GM21367 (cell line): ENCODE results near the gene TMPRSS11F.
A peak's percentile ranks its signal among the peaks of the same experiment; 100 is the strongest.
"Not testable (repeated sequence)": the region's sequence is repeated elsewhere in the genome, so short reads cannot be mapped to it uniquely, and the experiment has no call there.

ENCODE experiments used
- ATAC-seq: cut with Tn5 transposase; IDR thresholded peaks from one replicate; pipeline ENCODE4 v1.9.1; 2021; ENCODE audit not compliant: unreplicated experiment

The TMPRSS11F gene

DNA sequence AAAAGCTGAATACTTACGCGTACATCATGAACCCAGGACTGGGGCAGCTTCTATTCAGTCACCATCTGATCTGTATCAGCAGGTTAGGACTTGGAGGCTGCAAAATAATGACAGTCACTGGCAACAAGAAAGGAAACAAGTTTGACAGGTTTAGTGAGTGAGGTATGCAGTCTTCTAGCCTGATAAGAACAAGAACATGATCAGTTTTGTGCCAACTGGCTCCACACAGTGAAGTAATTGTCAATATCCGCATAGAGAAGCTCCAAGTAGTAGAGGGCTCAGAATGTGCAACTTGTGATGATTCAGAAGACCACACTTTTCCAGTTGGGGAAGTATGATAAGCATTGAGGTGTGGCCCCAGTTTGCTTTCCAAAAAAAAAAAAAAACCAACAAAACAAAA is at the start of gene TMPRSS11F:
Gene TMPRSS11F, minus strand, starts transcription at position 77 of the 400 bp plus-strand sequence. Its CDS starts 49 bp downstream, at position 28.
- ATAC-seq: no peak

DNA sequence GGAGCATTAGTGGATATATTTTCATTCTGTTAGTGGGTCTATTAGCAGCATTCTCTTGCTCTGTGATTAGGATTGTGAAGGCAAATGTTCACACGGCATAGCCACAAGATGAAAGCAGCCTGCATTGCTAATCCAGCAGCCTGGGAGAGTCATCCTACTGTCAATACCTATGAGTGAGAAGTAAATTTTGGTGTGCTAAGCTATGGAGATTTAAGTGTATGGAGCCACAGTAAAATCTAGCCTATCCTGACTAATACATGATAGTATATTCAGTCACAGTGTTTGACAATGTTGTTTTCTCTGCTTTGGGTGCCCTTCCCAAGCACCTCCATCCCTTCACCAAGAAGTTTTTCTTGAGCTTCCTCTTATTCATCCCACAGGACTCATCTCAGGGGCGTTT is 47.2 kb upstream of the TMPRSS11F start:
- ATAC-seq: no peak

DNA sequence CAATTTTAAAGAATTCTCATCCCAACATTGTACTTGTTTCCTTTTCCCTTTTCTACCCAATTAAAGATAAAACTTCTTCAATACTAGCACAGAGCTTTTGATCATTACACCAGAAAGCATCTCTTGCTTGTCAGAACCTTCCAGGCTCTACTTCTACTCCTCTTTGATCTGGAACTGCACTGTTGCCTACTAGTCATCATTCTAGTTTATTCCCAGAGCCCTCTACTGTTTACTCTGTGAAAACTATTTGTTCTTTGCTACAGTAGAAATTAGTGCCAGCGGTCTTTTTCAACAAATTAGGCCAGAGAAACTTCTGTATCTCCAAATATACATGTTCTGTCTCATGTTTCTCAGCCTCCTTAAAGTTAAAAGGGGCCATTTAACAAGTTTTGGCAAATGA is 46.8 kb upstream of the TMPRSS11F start:
- ATAC-seq: no peak

DNA sequence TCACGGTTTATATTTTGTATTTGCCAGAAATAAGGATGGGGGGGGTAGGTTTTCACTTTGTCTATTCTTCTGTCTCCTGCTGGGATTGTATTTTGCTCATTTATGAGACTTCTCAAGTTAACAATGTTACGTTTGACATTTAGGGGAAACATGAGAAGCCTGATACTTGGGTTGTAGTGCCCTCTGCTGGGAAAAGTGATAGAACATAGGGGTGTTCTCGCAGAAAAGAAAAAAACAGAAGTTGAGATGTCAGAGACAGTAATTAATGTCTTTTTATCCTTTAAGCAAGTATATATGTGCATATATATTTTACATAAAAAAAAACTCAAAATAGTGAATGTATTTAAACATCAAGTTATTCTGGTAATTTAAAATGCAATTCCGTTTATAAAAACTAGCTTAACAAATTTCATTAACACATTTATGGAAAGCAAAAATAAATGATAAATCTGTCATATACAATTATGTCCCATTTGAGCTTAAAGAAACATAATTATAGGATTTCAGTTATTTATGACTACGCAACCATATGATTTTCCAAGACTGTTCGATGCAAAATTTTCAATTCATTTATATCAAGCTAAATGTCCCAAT is 46.0 kb upstream of the TMPRSS11F start:
- ATAC-seq: peak; percentile 90

DNA sequence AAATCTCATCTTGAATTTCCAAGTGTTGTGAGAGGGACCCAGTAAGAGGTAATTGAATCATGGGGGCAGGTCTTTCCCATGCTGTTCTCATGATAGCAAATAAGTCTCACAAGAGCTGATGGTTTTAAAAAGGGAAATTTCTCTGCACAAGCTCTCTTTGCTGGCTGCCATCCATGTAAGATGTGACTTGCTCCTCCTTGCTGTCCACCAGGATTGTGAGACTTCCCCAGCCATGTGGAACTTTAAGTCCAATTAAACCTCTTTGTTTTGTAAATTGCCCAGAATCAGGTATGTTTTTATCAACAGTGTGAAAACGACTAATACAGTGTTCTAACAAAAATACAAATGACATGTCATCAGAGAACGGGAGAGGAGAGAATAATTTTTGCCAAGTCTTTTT is 44.7 kb upstream of the TMPRSS11F start:
- not testable (repeated sequence) for ATAC-seq

DNA sequence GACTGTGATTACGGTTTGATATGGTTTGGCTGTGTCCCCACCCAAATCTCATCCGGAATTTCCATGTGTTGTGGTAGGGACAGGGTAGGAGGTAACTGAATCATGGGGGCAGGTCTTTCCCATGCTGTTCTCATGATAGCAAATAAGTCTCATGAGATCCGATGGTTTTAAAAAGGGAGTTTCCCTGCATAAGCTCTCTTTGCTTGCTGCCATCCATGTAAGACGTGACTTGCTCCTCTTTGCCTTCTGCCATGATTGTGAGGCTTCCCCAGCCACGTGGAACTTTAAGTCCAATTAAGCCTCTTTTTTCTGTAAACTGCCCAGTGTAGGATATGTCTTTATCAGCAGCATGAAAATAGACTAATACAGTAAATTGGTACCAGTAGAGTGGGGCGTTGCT is 42.5 kb upstream of the TMPRSS11F start:
- not testable (repeated sequence) for ATAC-seq

DNA sequence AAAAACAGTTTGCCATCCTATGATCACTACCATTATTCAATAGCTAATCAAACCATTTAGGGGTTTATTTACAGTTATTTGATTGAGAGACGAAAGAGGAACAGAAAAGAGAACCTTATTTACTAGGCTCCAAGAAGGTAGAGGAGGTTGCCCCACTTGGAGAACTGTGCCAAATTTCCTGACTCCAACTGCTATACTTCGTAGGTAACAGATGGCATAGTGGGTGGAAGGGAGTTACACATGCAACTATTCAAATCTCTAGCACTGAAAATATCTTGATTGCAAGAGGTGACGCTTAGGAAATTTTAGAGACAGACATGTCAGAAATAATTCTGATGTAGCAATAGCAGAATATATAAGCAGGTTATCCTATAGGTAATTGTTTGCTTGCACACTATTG is 38.0 kb upstream of the TMPRSS11F start:
- no peak for ATAC-seq

DNA sequence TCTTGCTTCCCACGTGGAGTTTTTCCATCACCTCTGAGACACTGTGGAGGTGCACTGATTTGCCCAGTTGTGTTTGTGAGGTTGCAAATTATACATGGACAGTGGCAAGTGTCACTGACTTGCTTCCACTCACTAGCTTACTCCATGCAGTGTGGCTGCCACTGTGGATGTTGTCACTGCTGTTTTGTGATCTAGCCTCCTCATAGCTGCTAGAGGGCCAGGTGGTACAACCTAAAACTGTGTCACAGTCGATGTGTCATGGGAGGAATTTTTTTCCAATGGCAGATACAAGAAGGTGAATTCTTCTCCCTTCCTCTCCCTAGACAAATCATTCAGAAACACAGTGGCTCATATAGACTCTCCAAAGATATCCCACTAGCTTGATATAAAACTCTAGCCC is 37.5 kb upstream of the TMPRSS11F start:
- no peak for ATAC-seq

DNA sequence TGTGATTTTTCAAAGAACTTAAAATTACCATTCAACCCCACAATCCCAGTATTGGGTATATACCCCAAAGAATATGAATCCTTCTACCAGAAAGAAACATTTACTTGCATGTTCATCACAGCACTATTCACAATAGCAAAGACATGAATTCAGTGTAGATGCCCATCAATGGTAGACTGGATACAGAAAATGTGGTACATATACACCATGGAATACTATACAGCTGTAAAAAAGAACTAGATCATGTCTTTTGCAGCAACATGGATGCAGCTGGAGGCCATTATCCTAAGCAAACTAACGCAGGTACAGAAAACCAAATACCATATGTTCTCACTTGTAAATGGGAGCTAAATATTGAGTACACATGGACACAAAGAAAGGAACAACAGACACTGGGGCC is 34.1 kb upstream of the TMPRSS11F start:
- no peak for ATAC-seq

DNA sequence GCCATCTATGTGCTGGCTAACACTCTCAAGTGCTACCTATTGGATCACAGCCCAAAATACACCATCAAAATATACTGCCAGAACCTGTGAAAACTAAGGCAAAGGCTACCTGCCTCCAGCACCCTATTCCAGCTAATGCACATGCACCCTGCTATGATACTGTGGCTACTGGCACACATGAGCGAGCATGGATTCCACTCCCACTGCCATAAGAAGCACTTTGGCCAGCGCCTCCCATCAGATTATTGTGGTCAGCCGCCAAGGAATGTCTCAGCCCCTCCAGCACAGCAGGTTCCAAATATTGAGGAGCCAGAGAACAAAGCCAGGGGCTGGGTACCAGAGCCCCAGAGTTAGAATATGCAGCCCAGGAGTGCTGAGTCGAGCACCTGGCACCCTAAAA is 32.5 kb upstream of the TMPRSS11F start:
- no peak for ATAC-seq

DNA sequence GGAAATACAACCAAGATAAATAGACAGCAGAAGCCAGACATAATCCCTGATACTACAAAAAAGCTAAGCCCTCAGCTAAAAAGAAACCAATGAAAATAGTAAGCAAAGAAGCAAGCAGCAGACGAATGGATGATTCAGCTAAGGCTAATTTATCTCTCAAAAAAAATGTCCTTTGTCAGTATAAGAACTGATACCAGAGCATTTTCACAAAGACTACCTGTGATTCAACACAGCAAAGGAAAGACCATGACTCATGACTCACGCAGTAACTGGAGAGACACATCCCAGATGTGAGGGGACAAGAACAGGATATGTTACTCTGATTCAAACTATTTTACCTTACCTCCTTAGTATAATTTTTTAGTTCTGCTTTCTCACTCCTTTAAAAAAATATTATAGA is 22.7 kb upstream of the TMPRSS11F start:
- no peak for ATAC-seq

DNA sequence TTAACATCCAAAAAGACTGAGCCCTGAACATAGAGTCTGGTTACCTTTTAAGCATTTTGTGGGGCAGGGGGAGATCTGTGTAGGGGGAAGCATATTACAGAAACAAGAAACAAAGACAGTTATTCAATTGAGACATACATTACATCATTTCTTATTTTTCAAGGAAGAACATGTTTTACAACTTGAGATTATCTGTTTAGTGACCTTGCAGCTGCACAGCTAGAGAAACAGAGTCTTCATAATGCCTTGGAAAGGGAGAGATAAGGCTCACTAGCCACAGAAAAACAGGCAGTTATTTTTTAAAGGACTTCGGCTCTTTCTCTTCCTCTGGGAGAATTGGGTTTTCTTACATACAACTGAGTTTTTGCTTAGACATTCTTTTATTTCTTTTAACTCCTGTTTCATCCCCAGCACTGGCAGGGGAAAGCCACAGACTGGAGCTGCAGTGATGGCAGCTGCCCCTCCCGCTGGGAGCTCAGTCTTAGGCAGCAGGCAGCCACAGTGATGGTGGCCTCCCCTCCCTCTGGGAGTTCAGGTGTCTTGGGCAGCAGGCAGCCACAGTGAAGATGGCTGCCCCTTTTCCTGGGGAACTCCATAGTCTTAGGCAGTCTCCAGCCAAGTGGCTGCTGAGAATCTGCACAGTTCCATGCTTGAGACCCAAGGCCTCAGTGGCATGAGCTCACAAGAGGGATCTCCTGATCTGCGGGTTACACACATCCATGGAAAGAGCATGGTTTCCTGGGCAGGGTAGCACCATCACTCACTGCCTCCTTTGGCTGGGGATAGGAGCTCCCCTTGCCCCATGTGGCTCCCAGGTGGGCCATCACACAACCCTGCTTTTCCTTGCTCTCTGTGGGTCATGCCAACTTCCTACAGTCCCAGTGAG is 19.4 kb upstream of the TMPRSS11F start:
- no peak for ATAC-seq

DNA sequence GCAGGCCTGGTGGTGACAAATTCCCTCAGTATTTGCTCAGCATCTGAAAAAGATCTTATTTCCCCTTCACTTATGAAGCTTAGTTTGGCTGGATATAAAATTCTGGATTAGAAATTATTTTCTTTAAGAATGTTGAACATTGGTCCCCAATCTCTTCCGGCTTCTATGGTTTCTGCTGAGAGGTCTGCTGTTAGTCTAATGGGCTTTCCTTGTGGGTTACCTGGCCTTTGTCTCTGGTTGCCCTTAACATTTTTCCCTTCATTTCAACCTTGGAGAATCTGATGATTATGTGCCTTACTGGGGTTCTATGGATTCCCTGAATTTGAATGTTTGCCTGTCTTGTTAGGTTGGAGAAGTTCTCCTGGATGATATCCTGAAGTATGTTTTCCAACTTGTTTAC is 17.4 kb upstream of the TMPRSS11F start:
- no peak for ATAC-seq

DNA sequence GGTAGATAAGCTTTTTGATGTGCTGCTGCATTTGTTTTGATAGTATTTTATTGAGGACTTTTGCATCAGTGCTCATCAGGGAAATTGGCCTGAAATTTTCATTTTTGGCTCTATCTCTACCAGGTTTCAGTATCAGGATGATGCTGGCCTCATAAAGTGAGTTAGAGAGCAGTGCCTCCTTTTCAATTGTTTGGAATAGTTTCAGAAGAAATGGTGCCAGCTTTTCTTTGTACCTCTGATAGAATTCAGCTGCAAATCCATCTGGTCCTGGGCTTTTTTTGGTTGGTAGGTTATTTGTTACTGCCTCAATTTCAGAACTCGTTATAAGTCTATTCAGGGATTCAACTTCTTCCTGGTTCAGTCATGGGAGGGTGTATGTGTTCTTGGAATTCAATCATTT is 15.6 kb upstream of the TMPRSS11F start:
- ATAC-seq: no peak

DNA sequence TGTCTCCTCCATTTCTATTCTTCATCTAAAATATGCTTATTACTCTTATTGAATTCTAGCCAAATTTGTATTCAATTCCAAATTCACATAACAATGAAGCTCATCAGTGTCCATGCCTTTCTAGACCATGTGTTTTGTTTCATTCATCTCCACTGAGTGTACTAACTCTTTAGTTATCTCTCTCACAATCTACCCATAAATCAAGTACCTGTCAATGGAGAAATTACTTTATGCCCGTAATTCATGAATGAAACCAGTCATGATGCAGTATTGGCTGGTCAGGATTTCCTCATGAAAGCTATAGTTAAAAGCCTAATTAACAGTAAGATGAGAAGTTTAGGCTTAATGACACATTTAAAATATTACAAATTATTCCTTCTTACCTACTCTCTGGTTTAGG is 12.2 kb upstream of the TMPRSS11F start:
- ATAC-seq: no peak

DNA sequence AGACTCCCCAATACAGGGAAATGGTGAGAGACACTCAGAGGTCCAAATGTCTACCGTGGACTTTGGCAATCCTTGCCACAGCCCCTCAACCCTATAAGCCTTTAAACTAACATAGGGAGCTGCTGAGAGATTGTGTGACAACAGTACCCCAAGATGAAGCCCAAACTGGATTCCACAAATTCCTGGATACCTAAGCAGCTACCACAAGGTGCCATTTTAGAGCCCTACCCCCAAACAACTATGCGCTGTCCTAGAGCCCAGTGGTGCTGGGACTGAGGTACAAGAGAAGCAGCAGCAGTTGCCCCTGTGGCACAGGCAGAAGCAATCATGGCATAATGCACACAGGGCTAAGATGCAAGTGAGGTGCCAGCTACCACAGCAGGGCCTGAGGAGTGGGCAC is 2.7 kb upstream of the TMPRSS11F start:
- no peak for ATAC-seq

DNA sequence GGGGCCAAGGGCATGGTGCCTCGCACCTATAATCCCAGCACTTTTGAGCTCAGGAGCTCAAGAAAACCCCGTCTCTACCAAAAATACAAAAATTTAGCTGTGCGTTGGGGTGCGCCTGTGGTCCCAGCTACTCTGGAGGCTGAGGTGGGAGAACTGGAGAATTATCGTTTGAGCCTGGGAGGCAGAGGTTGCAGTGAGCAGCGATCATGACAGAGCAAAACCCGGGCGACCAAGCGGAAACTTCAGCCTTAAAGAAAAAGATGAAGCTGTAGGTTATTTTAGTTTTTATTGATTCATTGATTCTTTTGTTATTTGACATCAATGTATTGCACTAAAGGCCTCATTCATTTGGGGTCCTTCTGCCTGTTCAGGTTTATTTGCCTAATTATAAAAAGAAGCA is 5.4 kb downstream of the TMPRSS11F start:
- no peak for ATAC-seq

DNA sequence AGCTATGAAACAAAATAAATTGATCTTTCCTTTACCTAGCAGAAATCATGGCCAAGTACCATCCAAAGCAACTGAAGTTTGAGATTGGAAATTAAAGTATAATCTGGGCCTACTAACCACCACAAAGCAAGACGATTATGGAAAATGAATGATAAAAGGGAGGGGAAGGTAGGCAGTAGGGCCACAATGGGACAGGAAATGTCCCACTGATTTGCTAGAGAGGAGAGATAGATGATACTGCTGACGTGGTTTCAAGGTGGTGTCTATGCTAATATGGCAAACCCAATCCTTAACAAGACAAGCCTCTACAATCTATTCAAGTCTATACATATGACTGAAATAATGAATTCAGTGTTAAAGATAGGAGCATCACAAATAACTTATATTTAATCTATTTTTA is 6.1 kb downstream of the TMPRSS11F start:
- no peak for ATAC-seq

DNA sequence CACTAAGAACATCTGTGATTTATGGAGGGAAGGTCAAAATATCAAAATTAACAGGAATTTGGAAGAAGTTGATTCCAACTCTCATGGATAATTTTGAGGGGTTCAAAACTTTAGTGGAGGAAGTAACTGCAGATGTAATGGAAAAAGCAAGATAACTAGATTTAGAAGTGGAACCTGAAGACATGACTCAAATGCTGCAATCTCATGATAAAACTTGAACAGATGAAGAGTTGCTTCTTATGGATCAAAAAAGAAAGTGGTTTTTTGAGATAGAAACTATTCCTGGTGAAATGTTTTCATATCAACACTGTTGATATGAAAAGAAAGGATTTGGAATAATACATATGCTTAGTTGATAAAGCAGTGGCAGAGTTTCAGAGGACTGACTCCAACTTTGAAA is 9.7 kb downstream of the TMPRSS11F start:
- ATAC-seq: no peak

DNA sequence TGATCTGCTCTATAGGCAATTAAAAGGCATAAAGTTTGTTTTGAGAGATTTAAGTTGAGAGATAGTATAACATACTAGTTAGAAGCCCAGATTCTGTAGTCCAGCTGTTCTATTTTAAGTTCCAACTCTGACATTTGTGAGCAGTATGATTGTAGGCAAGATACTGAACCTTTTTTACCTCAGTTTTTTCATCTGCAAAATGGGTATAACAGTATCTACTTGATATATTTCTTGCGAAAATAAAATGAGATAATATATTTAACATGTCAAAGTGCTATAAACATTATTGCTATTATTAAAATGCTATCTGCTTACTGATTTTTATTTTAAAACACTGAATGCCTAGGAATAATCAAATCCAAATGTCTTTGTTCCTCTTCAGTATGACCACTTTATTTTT is 19.2 kb downstream of the TMPRSS11F start:
- ATAC-seq: no peak

DNA sequence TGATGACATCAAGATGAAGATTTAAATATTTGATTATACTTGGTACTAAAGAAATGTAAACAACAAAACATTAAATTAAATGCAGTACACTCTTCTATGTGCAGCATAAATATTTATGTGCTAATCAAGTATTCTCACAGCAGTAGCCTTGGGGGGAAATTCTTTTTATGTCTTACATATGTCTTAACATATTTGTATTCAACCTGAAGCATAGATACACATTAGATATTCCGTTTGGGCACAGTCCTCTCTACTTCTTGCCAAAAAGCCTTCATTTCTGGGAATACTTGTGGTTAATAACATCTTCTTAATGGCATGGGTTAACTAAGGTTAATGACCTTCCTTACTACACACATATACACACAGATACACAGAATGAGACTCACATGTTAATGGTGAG is 19.8 kb downstream of the TMPRSS11F start:
- ATAC-seq: no peak

DNA sequence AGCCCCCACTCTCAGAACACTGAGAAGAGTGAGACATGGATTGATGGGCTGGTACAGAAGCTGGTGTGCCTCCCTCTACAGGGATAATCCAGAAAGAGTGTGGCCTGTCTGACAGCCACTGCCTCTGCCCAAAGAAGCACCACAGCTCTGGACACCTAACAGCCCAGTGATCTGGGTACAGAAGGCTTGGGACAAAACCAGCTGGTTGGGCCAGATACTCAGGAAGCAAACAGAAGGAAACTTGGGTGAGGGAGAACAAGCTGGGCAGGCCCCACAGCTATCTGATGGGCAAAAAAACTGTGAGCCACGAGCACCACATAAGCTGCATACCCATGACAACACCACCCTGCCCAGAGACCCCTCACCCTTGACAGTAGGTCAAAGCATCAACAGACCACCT is 46.9 kb downstream of the TMPRSS11F start:
- ATAC-seq: no peak

DNA sequence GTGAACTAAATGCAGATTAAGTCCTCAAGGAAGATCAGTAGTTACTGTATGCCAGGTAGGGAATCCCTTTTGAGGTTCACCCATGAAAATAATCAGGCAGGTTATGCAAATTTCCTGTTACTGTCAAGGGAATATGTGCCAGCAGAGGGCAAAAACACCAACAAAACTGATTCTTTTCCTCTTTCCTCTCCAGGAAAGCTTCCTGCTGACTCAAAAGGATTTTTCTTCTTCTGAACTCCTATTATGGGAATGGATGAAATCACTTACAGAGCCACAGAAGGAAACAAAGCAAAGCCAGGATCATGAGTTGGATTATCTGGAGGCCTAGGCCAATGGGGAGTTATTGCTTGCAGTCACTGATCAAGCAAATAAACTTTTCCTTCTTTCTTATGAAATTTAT is 49.7 kb downstream of the TMPRSS11F start:
- ATAC-seq: no peak
